ENCODE data around the gene IFT81. TPM values are rescaled to one million over a fixed set of nuclear protein-coding genes. Genes with fewer than 3 reads are reported as not detected.

Gene IFT81
- total and polyA plus RNA-seq, 2 of the 13 experiments (the other 11 are each of a cell fraction or from before 2014, with no cell fraction given): 4.2 to 13.0 TPM

GRCh38 chr12:110201995-110202394 is 77.8 kb downstream of the IFT81 start:
- POLR2A ChIA-PET: no interaction called here
- no peaks in the 10 kb centered on the region for H3K9me3 ChIP-seq (ENCODE audit: low read length)
- H3K36me3 ChIP-seq (replicated peaks in 1 of 2; ENCODE audit: control insufficient read depth in 1 of 2, insufficient read depth in 2 of 2, low read length in 2 of 2): peaks cover 2 to 3% of the 10 kb centered on the region in 2 experiments; a peak in 2 of 5 replicates
- no peak for FAIRE-seq
- no peak for DNase-seq (ENCODE audit: low spot score)
- H3K27me3 ChIP-seq (ENCODE audit: control insufficient read depth in 1 of 2, insufficient read depth in 2 of 2, low read length in 2 of 2): no peaks in the 10 kb centered on the region
- peaks cover 28% of the 10 kb centered on the region for H3K4me1 ChIP-seq (ENCODE audit: insufficient read depth, low read length)
- no peak overlapping the region for H3K4me3 ChIP-seq (replicated peaks in 1 of 3; ENCODE audit: insufficient read depth in 1 of 3, low read depth in 2 of 3, low read length in 3 of 3)
- TF ChIP-seq, protein P1, sequence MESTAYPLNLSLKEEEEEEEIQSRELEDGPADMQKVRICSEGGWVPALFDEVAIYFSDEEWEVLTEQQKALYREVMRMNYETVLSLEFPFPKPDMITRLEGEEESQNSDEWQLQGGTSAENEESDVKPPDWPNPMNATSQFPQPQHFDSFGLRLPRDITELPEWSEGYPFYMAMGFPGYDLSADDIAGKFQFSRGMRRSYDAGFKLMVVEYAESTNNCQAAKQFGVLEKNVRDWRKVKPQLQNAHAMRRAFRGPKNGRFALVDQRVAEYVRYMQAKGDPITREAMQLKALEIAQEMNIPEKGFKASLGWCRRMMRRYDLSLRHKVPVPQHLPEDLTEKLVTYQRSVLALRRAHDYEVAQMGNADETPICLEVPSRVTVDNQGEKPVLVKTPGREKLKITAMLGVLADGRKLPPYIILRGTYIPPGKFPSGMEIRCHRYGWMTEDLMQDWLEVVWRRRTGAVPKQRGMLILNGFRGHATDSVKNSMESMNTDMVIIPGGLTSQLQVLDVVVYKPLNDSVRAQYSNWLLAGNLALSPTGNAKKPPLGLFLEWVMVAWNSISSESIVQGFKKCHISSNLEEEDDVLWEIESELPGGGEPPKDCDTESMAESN (CRISPR knock-in tag; conservative IDR thresholded peaks at IDR 0.05): no peak
- no peak for TF ChIP-seq ZNF784 (CRISPR knock-in tag; IDR thresholded peaks at IDR 0.05; ENCODE audit: borderline replicate concordance)
- no peak for TF ChIP-seq TBP (CRISPR knock-in tag; IDR thresholded peaks at IDR 0.05)
- TF ChIP-seq, protein P2, sequence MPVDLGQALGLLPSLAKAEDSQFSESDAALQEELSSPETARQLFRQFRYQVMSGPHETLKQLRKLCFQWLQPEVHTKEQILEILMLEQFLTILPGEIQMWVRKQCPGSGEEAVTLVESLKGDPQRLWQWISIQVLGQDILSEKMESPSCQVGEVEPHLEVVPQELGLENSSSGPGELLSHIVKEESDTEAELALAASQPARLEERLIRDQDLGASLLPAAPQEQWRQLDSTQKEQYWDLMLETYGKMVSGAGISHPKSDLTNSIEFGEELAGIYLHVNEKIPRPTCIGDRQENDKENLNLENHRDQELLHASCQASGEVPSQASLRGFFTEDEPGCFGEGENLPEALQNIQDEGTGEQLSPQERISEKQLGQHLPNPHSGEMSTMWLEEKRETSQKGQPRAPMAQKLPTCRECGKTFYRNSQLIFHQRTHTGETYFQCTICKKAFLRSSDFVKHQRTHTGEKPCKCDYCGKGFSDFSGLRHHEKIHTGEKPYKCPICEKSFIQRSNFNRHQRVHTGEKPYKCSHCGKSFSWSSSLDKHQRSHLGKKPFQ (CRISPR knock-in tag; IDR thresholded peaks at IDR 0.05; ENCODE audit: insufficient replicate concordance): no peak
- no peak for TF ChIP-seq POLR2AphosphoS5 (IDR thresholded peaks at IDR 0.05; ENCODE audit: low read depth, low read length)
- no peak for TF ChIP-seq NFE2L2 (IDR thresholded peaks at IDR 0.05; ENCODE audit: low read length)
- no peak for TF ChIP-seq CSRNP1 (CRISPR knock-in tag; IDR thresholded peaks at IDR 0.05)
- no peak for TF ChIP-seq CSRNP2 (CRISPR knock-in tag; conservative IDR thresholded peaks at IDR 0.05; ENCODE audit: low read depth)
- TF ChIP-seq ZNF549 (CRISPR knock-in tag; IDR thresholded peaks at IDR 0.05): no peak
- TF ChIP-seq HMG20A (CRISPR knock-in tag; IDR thresholded peaks at IDR 0.05; ENCODE audit: borderline replicate concordance): no peak
- no peak for TF ChIP-seq CCAR2 (optimal IDR thresholded peaks at IDR 0.05; ENCODE audit: low read depth, low read length)
- no peak for TF ChIP-seq ZNF274 (CRISPR knock-in tag; IDR thresholded peaks at IDR 0.05)
- intact Hi-C loops (cut with micrococcal nuclease; ENCODE audit: unreplicated experiment): no loop called here
- H3K9ac ChIP-seq (ENCODE audit: insufficient read depth, low read depth, low read length): no peak overlapping the region
- in situ Hi-C loops (cut with HindIII; ENCODE audit: extremely low pct_ligation_motif_present, low pct_unique_long_range_greater_than_20kb): no loop called here
- CTCF ChIA-PET (ENCODE audit: low intra/inter-chr PET ratio, low total read pairs): no interaction called here
- H2AFZ ChIP-seq (ENCODE audit: low read length): no peak overlapping the region
- no peaks in the 10 kb centered on the region for H3K79me2 ChIP-seq (ENCODE audit: insufficient read depth, low read length)
- H3K4me2 ChIP-seq (ENCODE audit: low read depth, low read length): no peak overlapping the region
- 94% methylated on average over 1 of the region's 1 CpG for WGBS (ENCODE audit: low lambda C conversion rate)
- H4K20me1 ChIP-seq (ENCODE audit: insufficient read depth, low read length): no peaks in the 10 kb centered on the region
- no peak for ATAC-seq
- BruUV-seq (replicated peaks): no TSS peak
- H3K27ac ChIP-seq (ENCODE audit: extremely low read length, insufficient read depth, low read length): no peak overlapping the region

Measured in HepG2 (cell line).